Naive thymus-derived CD4-positive, alpha-beta T cell (primary cell): Measurements from ENCODE around the gene DNASE2. TPM values are rescaled to one million over a fixed set of nuclear protein-coding genes. Genes with fewer than 3 reads are reported as not detected.

Experiments
- ATAC-seq: fragments of 150-1000 bp; cut with Tn5 transposase; 2 replicates; pipeline ENCODE4 v1.10.0; 2021; ENCODE audit warnings: mild to moderate bottlenecking, moderate library complexity
- CTCF ChIA-PET: fragments of 350-600 bp; sonication (Branson Sonifier 250); formaldehyde crosslinking; loops from one replicate; lab custom pipeline; 2021; ENCODE audit warnings: antibody characterized with exemption; lab: Charles Lee
- POLR2A ChIA-PET: fragments of 350-600 bp; sonication (Branson Sonifier 250); formaldehyde crosslinking; loops from one replicate; lab custom pipeline; 2021; ENCODE audit warnings: antibody characterized with exemption, inconsistent platforms; lab: Charles Lee
- DNase-seq, 9 donors: peaks; one replicate each; pipeline versions ENCODE4 v3.0.0 to v3.0.0-alpha.2; 2020 to 2022; ENCODE audit warnings: mixed read lengths in 1 of 9
- H3K27ac ChIP-seq: one replicate; pipeline ENCODE4 v1.7.0; 2013; ENCODE audit warnings: mild to moderate bottlenecking, low read depth, low read length, moderate library complexity
- H3K27me3 ChIP-seq, 2 donors: one replicate each; pipeline ENCODE4 v1.7.0; 2013; ENCODE audit warnings: low read length in 2 of 2, mild to moderate bottlenecking in 2 of 2, moderate library complexity in 2 of 2; ENCODE audit not compliant: control insufficient read depth in 2 of 2, insufficient read depth in 2 of 2
- H3K36me3 ChIP-seq, 3 experiments: 1 replicate in 2 of 3; 2 replicates in 1 of 3; pipeline ENCODE4 v1.7.0; 2013; ENCODE audit warnings: low read length in 3 of 3, mild to moderate bottlenecking in 3 of 3, moderate library complexity in 1 of 3; ENCODE audit not compliant: insufficient read depth in 3 of 3, control insufficient read depth in 2 of 3
- H3K4me1 ChIP-seq, 2 donors: one replicate each; pipeline ENCODE4 v1.7.0; 2013; ENCODE audit warnings: low read length in 2 of 2, mild to moderate bottlenecking in 2 of 2, moderate library complexity in 1 of 2; ENCODE audit not compliant: control insufficient read depth in 2 of 2, insufficient read depth in 2 of 2
- H3K4me3 ChIP-seq: 2 replicates; pipeline ENCODE4 v1.7.0; 2013; ENCODE audit warnings: mild to moderate bottlenecking, low read length
- H3K9me3 ChIP-seq, 3 experiments: 1 replicate in 2 of 3; 2 replicates in 1 of 3; pipeline ENCODE4 v1.7.0; 2013; ENCODE audit warnings: low read length in 3 of 3; ENCODE audit not compliant: control insufficient read depth in 2 of 3
- H3K27ac Mint-ChIP-seq, 9 donors: one replicate each; pipeline ENCODE4 v1.8.0; 2020 to 2022; ENCODE audit warnings: mixed read lengths in 9 of 9, mild to moderate bottlenecking in 8 of 9, moderate library complexity in 5 of 9, inconsistent platforms in 2 of 9
- H3K27me3 Mint-ChIP-seq, 5 donors: one replicate each; pipeline ENCODE4 v1.8.0; 2021 to 2022; ENCODE audit warnings: mixed read lengths in 5 of 5, mild to moderate bottlenecking in 1 of 5
- H3K36me3 Mint-ChIP-seq, 5 donors: one replicate each; pipeline ENCODE4 v1.8.0; 2020 to 2022; ENCODE audit warnings: mixed read lengths in 5 of 5, mild to moderate bottlenecking in 3 of 5, inconsistent platforms in 1 of 5
- H3K4me1 Mint-ChIP-seq, 7 donors: one replicate each; pipeline ENCODE4 v1.8.0; 2020 to 2022; ENCODE audit warnings: mixed read lengths in 7 of 7, mild to moderate bottlenecking in 3 of 7, inconsistent platforms in 1 of 7
- H3K4me3 Mint-ChIP-seq, 10 donors: one replicate each; pipeline ENCODE4 v1.8.0; 2020 to 2022; ENCODE audit warnings: mild to moderate bottlenecking in 10 of 10, mixed read lengths in 10 of 10, moderate library complexity in 6 of 10, inconsistent platforms in 2 of 10
- H3K9me3 Mint-ChIP-seq, 11 donors: one replicate each; pipeline ENCODE4 v1.8.0; 2020 to 2022; ENCODE audit warnings: mixed read lengths in 11 of 11, mild to moderate bottlenecking in 4 of 11, inconsistent platforms in 1 of 11, moderate library complexity in 1 of 11
- intact Hi-C, 2 donors: fragments of 100-400 bp; cut with micrococcal nuclease; formaldehyde crosslinking; loops; one replicate each; pipeline ENCODE4 v1.15.1; 2023
- polyA plus RNA-seq, 2 donors: library from polyadenylated mRNA; unstranded; fragments of 300-500 nt; fragmentation: Illumina TruSeq; gene quantifications; one replicate each; pipeline ENCODE4 v1.2.3, GENCODE V29; 2021
- total RNA-seq, 6 experiments: library from RNA in 5 of 6; stranded (reverse) in 5 of 6; gene quantifications; 1 replicate in 5 of 6; 2 replicates in 1 of 6; pipeline ENCODE4 v1.2.3 and lab custom pipeline; 2021 to 2026

The DNASE2 gene
- total and polyA plus RNA-seq, 7 experiments from 2014 or later = 14.2 to 52.9 (median 28.4) TPM

DNA sequence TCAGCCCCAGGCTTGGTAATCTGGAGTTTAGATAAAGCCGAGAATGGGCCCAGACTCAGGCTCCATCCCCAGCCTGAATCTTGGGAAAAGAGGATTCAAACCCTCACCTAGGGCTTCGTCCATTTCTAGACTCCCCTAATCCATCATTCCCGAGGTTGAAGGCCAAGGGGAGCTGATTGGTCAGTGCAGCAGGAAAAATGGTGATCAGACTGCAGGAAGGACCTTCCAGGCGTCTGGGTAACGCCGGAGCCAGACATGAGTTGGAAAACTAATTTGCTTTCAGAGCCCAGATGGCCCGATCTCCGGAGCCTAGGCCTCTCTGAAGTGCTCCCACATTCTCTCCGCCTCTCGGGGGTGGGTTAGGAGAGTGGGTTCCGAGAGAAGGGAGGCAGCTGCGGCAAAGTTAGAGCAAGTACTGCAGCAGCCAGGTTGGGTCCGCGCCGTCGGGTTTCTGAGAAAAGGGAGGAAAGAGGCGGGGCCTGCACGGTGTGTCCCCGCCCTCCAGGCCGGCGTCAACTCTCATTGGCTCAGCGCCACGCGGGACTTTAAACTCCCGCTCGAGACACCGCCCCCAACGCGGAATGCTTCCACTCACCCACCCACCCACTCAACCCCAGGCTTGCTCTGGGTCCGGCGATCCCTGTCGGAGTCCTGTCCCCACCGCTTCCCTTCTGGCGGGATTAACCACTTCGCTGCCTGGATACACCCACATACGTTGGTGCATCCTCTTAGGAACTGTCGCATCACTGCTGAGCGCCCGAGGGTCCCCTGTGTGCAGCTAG is 46.1 kb downstream of the DNASE2 start:
- Histone ChIP-seq H3K27ac (no peak overlapping the region), H3K27me3 (peaks cover 28 to 42% of the 10 kb centered on the region in 2 donors), H3K4me1 (peaks cover 8 to 10% of the 10 kb centered on the region in 2 donors), H3K9me3 (no peaks in the 10 kb centered on the region), H3K36me3 (no peaks in the 10 kb centered on the region), H3K4me3 (no peak overlapping the region)
- H3K4me1 Mint-ChIP-seq = peaks cover 7 to 46% (median 31%) of the 10 kb centered on the region in 7 donors
- CTCF ChIA-PET = interaction anchor here (0.7 kb wide), 1 partner anchor 222 kb away, joined by 4 read pairs; no protein-coding TSS in a partner anchor
- peak; percentile 26 for ATAC-seq
- peak overlapping the region in 6 of 10 donors; percentile 50 to 73 (median 63) for H3K4me3 Mint-ChIP-seq
- no peak overlapping the region for H3K27ac Mint-ChIP-seq
- H3K27me3 Mint-ChIP-seq = peaks cover 73 to 76% (median 74%) of the 10 kb centered on the region in 5 donors
- intact Hi-C loops = loop anchor here in 1 of 2 donors (5.0 kb wide), 1 partner anchor 33 kb away; the partner anchor contains the start of genes PRDX2 and THSD8
- POLR2A ChIA-PET = interaction anchor here (0.8 kb wide), 1 partner anchor 12 kb away, joined by 3 read pairs; no protein-coding TSS in a partner anchor
- peaks cover 0 to 15% (median 5%) of the 10 kb centered on the region in 11 donors for H3K9me3 Mint-ChIP-seq
- peaks cover 0 to 4% (median 0%) of the 10 kb centered on the region in 5 donors for H3K36me3 Mint-ChIP-seq
- peak in 1 of 9 donors; percentile 41 for DNase-seq

DNA sequence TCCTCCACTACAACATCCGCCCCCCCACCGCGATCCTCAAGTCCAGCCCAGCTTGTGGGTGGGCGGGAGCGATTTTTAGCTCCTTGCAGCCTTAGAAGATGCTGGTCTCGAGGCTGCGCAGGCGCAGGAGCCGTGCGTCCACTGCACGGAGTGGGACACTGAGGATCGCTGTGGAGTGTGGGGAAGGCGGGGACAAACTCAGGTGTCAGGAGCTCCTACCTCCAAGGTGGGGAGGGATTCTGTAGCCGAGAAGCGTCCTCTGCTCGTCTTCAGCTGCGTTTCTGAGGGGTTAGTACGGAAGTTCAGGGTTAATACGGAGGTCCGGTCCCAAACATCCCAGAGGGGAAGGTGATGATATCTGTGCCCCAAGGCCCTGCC is 46.7 kb downstream of the DNASE2 start, which contains the start of gene RTBDN:
Gene RTBDN (minus strand): TSS at position 14 of the 378 bp plus-strand sequence. CDS start 4,600 bp downstream, outside the sequence.
- intact Hi-C loops = no loop called here
- Histone ChIP-seq H3K9me3 (no peaks in the 10 kb centered on the region), H3K4me1 (peaks cover 8 to 10% of the 10 kb centered on the region in 2 donors), H3K27me3 (peaks cover 21 to 44% of the 10 kb centered on the region in 2 donors), H3K4me3 (peak within 1 kb of the TSS; percentile 38), H3K27ac (no peak within 1 kb of the TSS), H3K36me3 (no peaks in the 10 kb centered on the region)
- peaks cover 74 to 78% (median 74%) of the 10 kb centered on the region in 5 donors for H3K27me3 Mint-ChIP-seq
- peak within 1 kb of the TSS in 1 of 9 donors; percentile 10 for H3K27ac Mint-ChIP-seq
- ChIA-PET CTCF (interaction anchor here (0.6 kb wide), 1 partner anchor 38 kb away, joined by 3 read pairs; no protein-coding TSS in a partner anchor), POLR2A (no interaction called here)
- ATAC-seq (no peak), DNase-seq (no peak)
- peak within 1 kb of the TSS; percentile 60 to 78 (median 68) for H3K4me3 Mint-ChIP-seq
- peaks cover 7 to 41% (median 31%) of the 10 kb centered on the region in 7 donors for H3K4me1 Mint-ChIP-seq
- H3K36me3 Mint-ChIP-seq = peaks cover 0 to 4% (median 0%) of the 10 kb centered on the region in 5 donors
- H3K9me3 Mint-ChIP-seq = peaks cover 0 to 15% (median 5%) of the 10 kb centered on the region in 11 donors

DNA sequence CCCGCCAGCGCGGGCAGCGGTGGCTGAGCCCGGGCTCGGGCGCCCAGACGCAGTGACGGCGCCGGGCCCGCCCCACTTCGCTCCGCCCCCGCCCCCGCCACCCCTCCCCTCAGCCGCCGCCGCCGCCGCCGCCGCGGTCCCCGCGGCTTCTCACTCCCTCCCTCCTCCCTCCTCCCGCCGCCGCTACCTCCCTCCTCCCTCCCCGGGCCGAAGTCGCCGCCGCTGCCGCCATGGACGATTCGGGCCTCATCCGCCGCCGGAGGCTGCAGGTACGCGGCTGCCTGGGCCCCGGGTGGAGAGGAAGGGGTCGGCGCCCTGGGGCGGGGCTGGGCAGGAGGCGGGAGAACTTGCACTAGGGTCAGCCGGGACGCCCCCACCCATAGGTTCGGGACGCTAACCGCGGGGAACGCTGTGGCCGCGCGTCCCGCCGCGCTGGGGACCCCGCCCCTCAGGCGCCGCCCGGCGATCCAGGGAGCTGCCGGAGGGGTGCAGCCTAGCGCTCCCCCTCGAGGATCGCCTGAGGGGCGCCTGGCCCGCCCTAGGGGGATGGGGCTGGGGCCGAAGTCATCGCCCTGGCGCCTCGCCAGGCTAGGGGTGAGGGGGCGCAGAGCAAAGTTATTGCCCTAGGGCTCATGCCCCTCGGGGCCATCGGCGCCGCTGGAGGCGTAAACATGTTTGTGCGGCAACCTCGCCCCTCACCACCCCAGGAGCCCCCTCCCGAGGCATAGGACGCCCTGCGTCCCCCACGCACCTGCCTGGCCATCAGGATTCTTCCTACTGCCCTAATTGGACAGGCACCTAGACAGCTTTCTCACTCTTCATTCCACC is 47.3 kb downstream of the DNASE2 start:
- CTCF ChIA-PET = interaction anchor here (0.6 kb wide), 1 partner anchor 39 kb away, joined by 3 read pairs; no protein-coding TSS in a partner anchor
- ATAC-seq = peak; percentile 34
- H3K27me3 ChIP-seq = peaks cover 15 to 49% of the 10 kb centered on the region in 2 donors

GRCh38 chr19:12833418-12833737 is 47.9 kb downstream of the DNASE2 start:
- Mint-ChIP-seq H3K27ac (peak overlapping the region in 2 of 9 donors; percentile 10 to 24), H3K36me3 (peaks cover 0 to 4% (median 0%) of the 10 kb centered on the region in 5 donors), H3K9me3 (peaks cover 0 to 15% (median 5%) of the 10 kb centered on the region in 11 donors), H3K4me1 (peaks cover 7 to 33% (median 23%) of the 10 kb centered on the region in 7 donors), H3K27me3 (peaks cover 74 to 82% (median 76%) of the 10 kb centered on the region in 5 donors), H3K4me3 (peak overlapping the region; percentile 37 to 73 (median 66))
- H3K36me3 ChIP-seq = no peaks in the 10 kb centered on the region
- intact Hi-C loops = no loop called here
- peaks cover 5 to 8% of the 10 kb centered on the region in 2 donors for H3K4me1 ChIP-seq
- POLR2A ChIA-PET = no interaction called here
- ATAC-seq (no peak), DNase-seq (no peak)
- no peak overlapping the region for H3K27ac ChIP-seq
- H3K9me3 ChIP-seq = no peaks in the 10 kb centered on the region
- peaks cover 15 to 49% of the 10 kb centered on the region in 2 donors for H3K27me3 ChIP-seq
- peak overlapping the region; percentile 38 for H3K4me3 ChIP-seq
- CTCF ChIA-PET = no interaction called here

More for the DNA sequence above, 47.3 kb downstream of the DNASE2 start:
- Mint-ChIP-seq H3K36me3 (peaks cover 0 to 4% (median 0%) of the 10 kb centered on the region in 5 donors), H3K9me3 (peaks cover 0 to 15% (median 5%) of the 10 kb centered on the region in 11 donors), H3K4me3 (peak overlapping the region in 9 of 10 donors; percentile 44 to 78 (median 61)), H3K27me3 (peaks cover 72 to 78% (median 73%) of the 10 kb centered on the region in 5 donors), H3K4me1 (peaks cover 7 to 35% (median 25%) of the 10 kb centered on the region in 7 donors), H3K27ac (no peak overlapping the region)
- POLR2A ChIA-PET = no interaction called here
- Histone ChIP-seq H3K27ac (no peak overlapping the region), H3K36me3 (no peaks in the 10 kb centered on the region), H3K4me3 (no peak overlapping the region), H3K9me3 (no peaks in the 10 kb centered on the region), H3K4me1 (peaks cover 8% of the 10 kb centered on the region in 2 donors)
- intact Hi-C loops = no loop called here
- no peak for DNase-seq

GRCh38 chr19:12828494-12828893 is 52.8 kb downstream of the DNASE2 start:
- POLR2A ChIA-PET = interaction anchor here (0.6 kb wide), 1 partner anchor 65 kb away, joined by 3 read pairs; no protein-coding TSS in a partner anchor
- no peak overlapping the region for H3K4me3 Mint-ChIP-seq
- no peak overlapping the region for H3K27ac Mint-ChIP-seq
- DNase-seq (peak in 1 of 9 donors; percentile 42), ATAC-seq (no peak)
- CTCF ChIA-PET = interaction anchor here (0.6 to 1.3 kb wide), 3 partner anchors 15 to 228 kb away, joined by 3 to 4 read pairs (median 3); no protein-coding TSS in a partner anchor
- H3K4me1 Mint-ChIP-seq = peaks cover 12 to 32% (median 26%) of the 10 kb centered on the region in 7 donors
- Histone ChIP-seq H3K27me3 (peaks cover 11 to 41% of the 10 kb centered on the region in 2 donors), H3K4me1 (peaks cover 5 to 8% of the 10 kb centered on the region in 2 donors), H3K4me3 (no peak overlapping the region), H3K27ac (no peak overlapping the region), H3K36me3 (no peaks in the 10 kb centered on the region), H3K9me3 (no peaks in the 10 kb centered on the region)
- intact Hi-C loops = no loop called here
- H3K9me3 Mint-ChIP-seq = peaks cover 0 to 12% (median 5%) of the 10 kb centered on the region in 11 donors
- H3K27me3 Mint-ChIP-seq = peaks cover 61 to 86% (median 75%) of the 10 kb centered on the region in 5 donors
- peaks cover 0 to 4% (median 1%) of the 10 kb centered on the region in 5 donors for H3K36me3 Mint-ChIP-seq
